22Rv1 (cell line): Measurements from ENCODE around the gene COQ8A.

ENCODE experiments used
- H3K27ac ChIP-seq: fragments of 450-650 bp; 2 replicates; pipeline ENCODE4 v1.5.1; 2017
- CTCF ChIP-seq: fragments of 450-650 bp; IDR thresholded peaks from 2 replicates; pipeline ENCODE4 v1.5.1; 2017; ENCODE audit warnings: mild to moderate bottlenecking
- ZFX ChIP-seq: fragments of 450-650 bp; IDR thresholded peaks from 2 replicates; pipeline ENCODE4 v1.6.1; 2017; ENCODE audit warnings: antibody characterized with exemption, borderline replicate concordance

Gene COQ8A

GRCh38 chr1:226894826-226895225 is 45.3 kb upstream of the COQ8A start:
- no peak overlapping the region for H3K27ac ChIP-seq
- TF ChIP-seq CTCF (no peak), ZFX (no peak)

- H3K27ac ChIP-seq, result no peak overlapping the region
- TF ChIP-seq CTCF (no peak), ZFX (no peak)
Observed at GRCh38 chr1:226895644-226896043, 44.5 kb upstream of the COQ8A start.

DNA sequence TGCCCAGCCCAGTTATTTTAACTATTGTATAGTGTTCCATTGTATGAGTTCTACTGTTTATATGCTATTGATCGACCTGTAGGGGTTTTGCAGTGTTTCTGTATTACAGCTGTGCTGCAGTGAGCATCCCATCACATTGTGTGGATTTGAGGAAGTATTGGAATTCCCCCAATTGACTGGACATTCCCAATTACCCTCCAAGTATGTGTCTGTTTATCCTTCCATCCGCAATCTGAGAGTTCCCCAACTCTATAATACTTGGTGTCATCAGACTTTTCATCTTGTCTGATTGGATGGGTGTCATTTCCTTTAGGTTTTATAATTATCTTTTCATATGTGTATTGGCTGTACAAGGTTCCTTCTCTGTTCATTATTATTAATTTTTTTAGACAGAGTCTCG is 41.8 kb upstream of the COQ8A start:
- TF ChIP-seq ZFX (no peak), CTCF (no peak)
- H3K27ac ChIP-seq, result no peak overlapping the region

- no peak overlapping the region for H3K27ac ChIP-seq
- TF ChIP-seq CTCF (no peak), ZFX (no peak)
Observed at GRCh38 chr1:226901421-226901820, 38.7 kb upstream of the COQ8A start.

- no peak for TF ChIP-seq CTCF
- TF ChIP-seq ZFX, result no peak
- no peak overlapping the region for H3K27ac ChIP-seq
Observed at GRCh38 chr1:226902601-226903000, 37.5 kb upstream of the COQ8A start.

DNA sequence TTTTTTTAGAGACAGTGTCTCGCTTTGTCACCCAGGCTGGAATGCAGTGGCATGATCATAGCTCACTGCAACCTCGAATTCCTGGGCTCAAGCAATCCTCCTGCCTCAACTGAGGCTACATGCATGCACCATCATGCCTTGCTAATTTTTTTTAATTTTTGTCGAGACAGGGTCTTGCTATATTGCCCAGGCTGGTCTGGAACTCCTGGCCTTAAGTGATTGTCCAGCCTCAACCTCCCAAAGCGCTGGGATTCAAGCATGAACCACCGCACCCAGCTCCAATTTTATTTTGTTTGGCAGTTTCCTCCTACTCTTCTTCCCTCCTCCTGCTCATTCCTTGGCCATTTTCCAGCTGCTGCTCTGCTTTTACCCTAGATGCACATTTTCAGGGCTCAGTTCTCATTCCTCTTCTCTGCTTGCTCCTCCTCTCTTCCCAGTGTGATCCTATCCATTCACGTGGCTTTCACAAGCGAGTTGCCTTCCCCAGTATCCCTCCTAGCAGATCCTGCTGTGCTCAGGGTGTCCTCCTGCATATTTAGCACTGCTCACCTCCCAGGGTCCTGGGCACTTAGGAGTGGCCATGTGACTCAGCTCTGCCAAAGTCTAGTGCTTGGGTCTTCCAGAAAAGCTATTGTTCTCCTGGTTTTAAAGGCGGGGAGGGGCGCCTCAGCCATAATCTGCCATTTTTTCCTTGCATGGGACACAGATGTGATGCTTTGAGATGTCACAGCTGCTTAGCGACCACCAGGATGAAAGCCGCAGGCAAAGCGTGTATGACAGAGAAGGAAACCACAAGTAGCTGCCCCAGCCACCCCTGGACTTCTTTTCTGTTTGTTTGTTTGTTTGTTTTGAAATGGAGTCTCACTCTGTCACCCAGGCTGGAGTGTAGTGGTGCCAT is 36.0 kb upstream of the COQ8A start:
- TF ChIP-seq CTCF (no peak), ZFX (no peak)
- H3K27ac ChIP-seq, result no peak overlapping the region

- no peak overlapping the region for H3K27ac ChIP-seq
- TF ChIP-seq CTCF (no peak), ZFX (no peak)
Observed at GRCh38 chr1:226904772-226905171, 35.3 kb upstream of the COQ8A start.
